HCT116 (cell line): ENCODE results near the gene GPR85. TPM values are rescaled to one million over a fixed set of nuclear protein-coding genes. Genes with fewer than 3 reads are reported as not detected.

Source experiments
- total RNA-seq: library from RNA; stranded (reverse); gene quantifications from one replicate; pipeline ENCODE4 v1.2.1, GENCODE V29; 2021; ENCODE audit not compliant: unreplicated experiment

GPR85 gene
- total RNA-seq, 1 experiment from 2014 or later, result not detected

Other genes starting within 250 kb of the GPR85 start
- gene SMIM30, start 31.7 kb upstream of the GPR85 start, total RNA-seq, result 55.8 TPM